GM23338 (cell line): ENCODE measurements around the gene SMIM5. TPM values are rescaled to one million over a fixed set of nuclear protein-coding genes. Genes with fewer than 3 reads are reported as not detected.

ENCODE experiments used
- ATAC-seq: fragments of 200-7000 bp; cut with Tn5 transposase; 3 replicates; pipeline ENCODE4 v1.9.1; 2020
- DNase-seq: peaks from one replicate; pipeline ENCODE4 v3.0.0-alpha.2; 2015; ENCODE audit warnings: low spot score
- H2AFZ ChIP-seq: fragments of 200-600 bp; sonication (generic); 2 replicates; pipeline ENCODE4 v1.8.0; 2016; ENCODE audit warnings: antibody characterized with exemption, mild to moderate bottlenecking, moderate library complexity
- H3F3A ChIP-seq: fragments of 200-600 bp; sonication (generic); replicated peaks from 2 replicates; pipeline ENCODE4 v1.8.0; 2017; ENCODE audit warnings: antibody characterized with exemption, mixed run types, low read depth
- H3K27ac ChIP-seq: fragments of 200-600 bp; sonication (generic); 2 replicates; pipeline ENCODE4 v1.6.1; 2016; ENCODE audit warnings: low read depth
- H3K27me3 ChIP-seq: fragments of 200-600 bp; sonication (generic); 2 replicates; pipeline ENCODE4 v1.8.0; 2016; ENCODE audit warnings: mild to moderate bottlenecking, mixed run types, moderate library complexity; ENCODE audit not compliant: insufficient read depth
- H3K36me3 ChIP-seq: fragments of 200-600 bp; sonication (generic); 2 replicates; pipeline ENCODE4 v1.8.0; 2016; ENCODE audit warnings: mild to moderate bottlenecking; ENCODE audit not compliant: insufficient read depth
- H3K4me1 ChIP-seq: fragments of 200-600 bp; sonication (generic); 2 replicates; pipeline ENCODE4 v1.8.0; 2016; ENCODE audit warnings: mild to moderate bottlenecking, moderate library complexity; ENCODE audit not compliant: insufficient read depth
- H3K4me2 ChIP-seq: fragments of 200-600 bp; sonication (generic); 2 replicates; pipeline ENCODE4 v1.7.1; 2017; ENCODE audit warnings: mixed run types
- H3K4me3 ChIP-seq: fragments of 200-600 bp; sonication (generic); 2 replicates; pipeline ENCODE4 v1.6.1; 2016; ENCODE audit warnings: mixed run types
- H3K79me2 ChIP-seq: fragments of 200-600 bp; sonication (generic); replicated peaks from 2 replicates; pipeline ENCODE4 v1.8.0; 2017; ENCODE audit warnings: mild to moderate bottlenecking; ENCODE audit not compliant: insufficient read depth
- H3K9me2 ChIP-seq: fragments of 200-600 bp; sonication (generic); 2 replicates; pipeline ENCODE4 v1.8.0; 2017; ENCODE audit not compliant: insufficient read depth
- H4K20me1 ChIP-seq: fragments of 200-600 bp; sonication (generic); replicated peaks from 2 replicates; pipeline ENCODE4 v1.8.0; 2017; ENCODE audit warnings: mild to moderate bottlenecking; ENCODE audit not compliant: insufficient read depth
- H3K27ac Mint-ChIP-seq: 2 replicates; pipeline ENCODE4 v1.8.0; 2020; ENCODE audit warnings: inconsistent platforms, mild to moderate bottlenecking, moderate library complexity, mixed read lengths
- H3K27me3 Mint-ChIP-seq: 3 replicates; pipeline ENCODE4 v1.8.0; 2022; ENCODE audit warnings: low read depth, mild to moderate bottlenecking, moderate library complexity, mixed read lengths, inconsistent platforms; ENCODE audit not compliant: insufficient read depth, poor library complexity
- H3K36me3 Mint-ChIP-seq: 3 replicates; pipeline ENCODE4 v1.8.0; 2021; ENCODE audit warnings: low read depth, mild to moderate bottlenecking, inconsistent platforms, moderate library complexity, mixed read lengths
- H3K4me1 Mint-ChIP-seq: 3 replicates; pipeline ENCODE4 v1.8.0; 2020; ENCODE audit warnings: mild to moderate bottlenecking, inconsistent platforms, mixed read lengths
- H3K4me3 Mint-ChIP-seq: 3 replicates; pipeline ENCODE4 v1.8.0; 2021; ENCODE audit warnings: moderate library complexity, mild to moderate bottlenecking, inconsistent platforms, mixed read lengths
- H3K9me3 Mint-ChIP-seq: 3 replicates; pipeline ENCODE4 v1.8.0; 2020; ENCODE audit warnings: moderate library complexity, mild to moderate bottlenecking, inconsistent platforms, mixed read lengths
- CREB1 ChIP-seq: fragments of 250-450 bp; sonication (Bioruptor Pico); IDR thresholded peaks from 2 replicates; pipeline ENCODE4 v1.5.0; 2020; ENCODE audit warnings: low read depth, mild to moderate bottlenecking, moderate library complexity
- EZH2 ChIP-seq: fragments of 200-600 bp; sonication (generic); IDR thresholded peaks from one replicate; pipeline ENCODE4 v1.8.0; 2017; ENCODE audit warnings: antibody characterized with exemption, mild to moderate bottlenecking, low read depth; ENCODE audit not compliant: unreplicated experiment
- JUNB ChIP-seq: IDR thresholded peaks from one replicate; pipeline ENCODE4 v1.6.1; 2016; ENCODE audit warnings: antibody characterized with exemption; ENCODE audit not compliant: unreplicated experiment
- STAT1 ChIP-seq: IDR thresholded peaks from one replicate; pipeline ENCODE4 v1.6.1; 2016; ENCODE audit warnings: antibody characterized with exemption; ENCODE audit not compliant: unreplicated experiment
- ZNF114 ChIP-seq: fragments of 250-450 bp; sonication (Bioruptor Pico); IDR thresholded peaks from 2 replicates; pipeline ENCODE4 v1.5.0; 2020; ENCODE audit warnings: mild to moderate bottlenecking, moderate library complexity
- ZNF331 ChIP-seq: fragments of 250-450 bp; sonication (Bioruptor Pico); IDR thresholded peaks from 2 replicates; pipeline ENCODE4 v1.5.0; 2020; ENCODE audit warnings: low read depth, mild to moderate bottlenecking, moderate library complexity
- polyA plus RNA-seq: library from polyadenylated mRNA; unstranded; fragments of >200 nt; fragmentation: Nextera tagmentation; extraction: Ambion mirVana; gene quantifications from 2 replicates; pipeline ENCODE4 v1.2.1, GENCODE V29; 2016
- total RNA-seq: library from RNA; depleted of rRNA; stranded (reverse); fragments of >200 nt; shearing (Covaris generic); gene quantifications from 2 replicates; pipeline ENCODE4 v1.2.3, GENCODE V29; 2014
- TF ChIP-seq, protein P1 (sequence below), 2 experiments: fragments of 200-600 bp in 1 of 2; sonication (generic) in 1 of 2; conservative IDR thresholded peaks; 2 replicates each; pipeline versions ENCODE4 v1.5.1 to v1.6.1; 2016 to 2017; ENCODE audit warnings: antibody characterized with exemption in 2 of 2, low read depth in 2 of 2, mild to moderate bottlenecking in 2 of 2, moderate library complexity in 1 of 2
- TF ChIP-seq, protein P2 (sequence below): fragments of 250-450 bp; sonication (Bioruptor Pico); IDR thresholded peaks from 2 replicates; pipeline ENCODE4 v1.5.0; 2020; ENCODE audit warnings: mild to moderate bottlenecking, moderate library complexity
- TF ChIP-seq, protein P3 (sequence below): IDR thresholded peaks from 2 replicates; pipeline ENCODE4 v1.6.1; 2016; ENCODE audit warnings: antibody characterized with exemption

Gene SMIM5
- total and polyA plus RNA-seq, 2 experiments from 2014 or later, result 0.16 TPM; not detected in 1

DNA sequence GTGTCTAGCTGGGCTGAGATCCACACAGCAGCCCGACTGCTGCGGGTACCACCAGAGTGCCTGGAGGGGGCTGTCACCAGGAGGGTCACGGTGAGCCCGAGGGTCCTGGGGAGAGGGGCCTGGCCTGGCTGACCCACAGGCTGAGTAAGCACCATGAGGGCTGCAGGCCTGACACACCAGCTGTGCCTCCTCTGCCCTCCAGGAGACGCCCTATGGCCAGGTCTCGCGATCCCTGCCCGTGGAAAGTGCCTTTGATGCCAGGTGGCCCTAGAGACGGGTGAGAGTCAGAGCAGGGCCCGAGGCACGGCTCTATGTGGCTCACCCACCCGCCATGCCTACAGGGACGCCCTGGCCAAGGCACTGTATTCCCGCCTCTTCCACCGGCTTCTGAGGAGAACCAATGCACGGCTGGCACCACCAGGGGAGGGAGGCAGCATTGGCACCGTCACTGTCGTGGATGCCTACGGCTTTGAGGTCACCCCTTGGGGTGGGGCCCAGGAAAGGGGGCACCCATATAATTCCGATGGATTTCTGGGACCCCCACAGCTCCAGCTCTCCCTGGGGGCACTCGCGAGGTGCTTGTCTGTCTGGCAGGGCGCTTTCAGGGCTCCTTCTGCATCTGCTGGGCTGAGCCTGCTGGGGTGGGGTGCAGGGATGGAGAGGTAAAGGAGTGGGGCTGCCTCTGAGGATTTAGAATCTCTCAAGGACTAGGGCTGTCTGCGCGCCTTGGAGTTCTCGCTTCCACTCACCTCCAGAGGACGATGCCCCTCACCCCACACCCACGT, 38.5 kb upstream of the SMIM5 start:
- Histone ChIP-seq H3K27ac (no peak overlapping the region), H3K4me3 (no peak overlapping the region), H3K36me3 (no peaks in the 10 kb centered on the region), H3K79me2 (no peaks in the 10 kb centered on the region), H2AFZ (no peak overlapping the region), H4K20me1 (no peaks in the 10 kb centered on the region), H3K9me2 (no peaks in the 10 kb centered on the region), H3K4me2 (no peak overlapping the region), H3F3A (0 out of 2 replicates have a peak, but pooled peaks cover 4% of the 10 kb centered on the region), H3K4me1 (no peaks in the 10 kb centered on the region), H3K27me3 (0 out of 2 replicates have a peak, but pooled peaks cover 4% of the 10 kb centered on the region)
- no peaks in the 10 kb centered on the region; the same call in 2 of the 3 replicates for H3K36me3 Mint-ChIP-seq
- peak; percentile 12 for ATAC-seq
- H3K9me3 Mint-ChIP-seq, result no peaks in the 10 kb centered on the region
- TF ChIP-seq, protein P1, sequence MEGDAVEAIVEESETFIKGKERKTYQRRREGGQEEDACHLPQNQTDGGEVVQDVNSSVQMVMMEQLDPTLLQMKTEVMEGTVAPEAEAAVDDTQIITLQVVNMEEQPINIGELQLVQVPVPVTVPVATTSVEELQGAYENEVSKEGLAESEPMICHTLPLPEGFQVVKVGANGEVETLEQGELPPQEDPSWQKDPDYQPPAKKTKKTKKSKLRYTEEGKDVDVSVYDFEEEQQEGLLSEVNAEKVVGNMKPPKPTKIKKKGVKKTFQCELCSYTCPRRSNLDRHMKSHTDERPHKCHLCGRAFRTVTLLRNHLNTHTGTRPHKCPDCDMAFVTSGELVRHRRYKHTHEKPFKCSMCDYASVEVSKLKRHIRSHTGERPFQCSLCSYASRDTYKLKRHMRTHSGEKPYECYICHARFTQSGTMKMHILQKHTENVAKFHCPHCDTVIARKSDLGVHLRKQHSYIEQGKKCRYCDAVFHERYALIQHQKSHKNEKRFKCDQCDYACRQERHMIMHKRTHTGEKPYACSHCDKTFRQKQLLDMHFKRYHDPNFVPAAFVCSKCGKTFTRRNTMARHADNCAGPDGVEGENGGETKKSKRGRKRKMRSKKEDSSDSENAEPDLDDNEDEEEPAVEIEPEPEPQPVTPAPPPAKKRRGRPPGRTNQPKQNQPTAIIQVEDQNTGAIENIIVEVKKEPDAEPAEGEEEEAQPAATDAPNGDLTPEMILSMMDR (conservative IDR thresholded peaks at IDR 0.05; ENCODE audit: low read depth in 2 of 2), result peak in 1 of 2 experiments; percentile 31; a peak in 2 of 4 replicates
- TF ChIP-seq STAT1, result no peak
- no peaks in the 10 kb centered on the region for H3K4me1 Mint-ChIP-seq
- no peak for DNase-seq
- H3K27ac Mint-ChIP-seq, result no peak overlapping the region
- H3K27me3 Mint-ChIP-seq, result peaks cover 10% of the 10 kb centered on the region
- H3K4me3 Mint-ChIP-seq, result no peak overlapping the region

DNA sequence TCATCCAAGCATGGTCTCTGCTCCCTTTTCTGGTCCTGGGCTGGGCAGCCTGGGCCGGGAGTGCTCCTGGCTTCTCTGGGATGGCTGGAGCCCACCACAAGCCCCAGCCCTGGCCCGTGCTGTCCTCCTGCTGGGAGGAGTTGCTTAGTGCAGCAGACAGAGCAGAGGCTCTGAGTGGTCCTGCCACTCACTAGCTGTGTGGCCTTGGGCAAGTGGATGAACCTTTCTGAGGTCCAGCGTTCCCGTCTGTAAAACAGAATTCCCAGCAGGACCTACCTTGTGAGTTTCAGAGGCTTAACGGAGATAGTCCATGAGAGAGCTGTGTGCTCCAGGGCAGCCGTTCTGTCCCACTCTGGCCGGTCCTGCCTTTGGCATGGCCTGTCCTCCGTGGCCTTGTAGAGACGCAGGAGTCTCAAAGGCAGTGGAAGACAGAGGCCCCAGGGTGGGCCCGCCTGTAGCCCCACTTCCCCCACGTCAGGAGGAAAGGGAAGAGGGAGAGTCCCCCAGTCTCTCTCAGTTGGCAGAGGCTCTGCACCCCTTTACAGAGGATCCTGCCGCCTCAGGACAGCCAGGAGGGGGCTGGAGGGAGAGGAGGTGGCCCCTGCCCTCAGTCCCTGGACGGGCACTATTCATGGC, 37.8 kb upstream of the SMIM5 start:
- Histone ChIP-seq H3K4me3 (no peak overlapping the region), H3K36me3 (no peaks in the 10 kb centered on the region), H3K4me2 (no peak overlapping the region), H3K27ac (no peak overlapping the region), H4K20me1 (no peaks in the 10 kb centered on the region), H2AFZ (no peak overlapping the region), H3K79me2 (no peaks in the 10 kb centered on the region), H3F3A (0 out of 2 replicates have a peak, but pooled peaks cover 4% of the 10 kb centered on the region), H3K9me2 (no peaks in the 10 kb centered on the region), H3K4me1 (no peaks in the 10 kb centered on the region), H3K27me3 (0 out of 2 replicates have a peak, but pooled peaks cover under 1% of the 10 kb centered on the region)
- H3K4me1 Mint-ChIP-seq, result no peaks in the 10 kb centered on the region
- H3K9me3 Mint-ChIP-seq, result no peaks in the 10 kb centered on the region
- H3K4me3 Mint-ChIP-seq, result no peak overlapping the region
- H3K27ac Mint-ChIP-seq, result no peak overlapping the region
- peaks cover 9% of the 10 kb centered on the region for H3K27me3 Mint-ChIP-seq
- DNase-seq, result no peak
- peak; percentile 33 for ATAC-seq
- no peaks in the 10 kb centered on the region; the same call in 2 of the 3 replicates for H3K36me3 Mint-ChIP-seq
- TF ChIP-seq ZNF331 (no peak), JUNB (no peak), EZH2 (no peak), ZNF114 (CRISPR knock-in tag) (no peak), CREB1 (CRISPR knock-in tag) (no peak)
- TF ChIP-seq, protein P2, sequence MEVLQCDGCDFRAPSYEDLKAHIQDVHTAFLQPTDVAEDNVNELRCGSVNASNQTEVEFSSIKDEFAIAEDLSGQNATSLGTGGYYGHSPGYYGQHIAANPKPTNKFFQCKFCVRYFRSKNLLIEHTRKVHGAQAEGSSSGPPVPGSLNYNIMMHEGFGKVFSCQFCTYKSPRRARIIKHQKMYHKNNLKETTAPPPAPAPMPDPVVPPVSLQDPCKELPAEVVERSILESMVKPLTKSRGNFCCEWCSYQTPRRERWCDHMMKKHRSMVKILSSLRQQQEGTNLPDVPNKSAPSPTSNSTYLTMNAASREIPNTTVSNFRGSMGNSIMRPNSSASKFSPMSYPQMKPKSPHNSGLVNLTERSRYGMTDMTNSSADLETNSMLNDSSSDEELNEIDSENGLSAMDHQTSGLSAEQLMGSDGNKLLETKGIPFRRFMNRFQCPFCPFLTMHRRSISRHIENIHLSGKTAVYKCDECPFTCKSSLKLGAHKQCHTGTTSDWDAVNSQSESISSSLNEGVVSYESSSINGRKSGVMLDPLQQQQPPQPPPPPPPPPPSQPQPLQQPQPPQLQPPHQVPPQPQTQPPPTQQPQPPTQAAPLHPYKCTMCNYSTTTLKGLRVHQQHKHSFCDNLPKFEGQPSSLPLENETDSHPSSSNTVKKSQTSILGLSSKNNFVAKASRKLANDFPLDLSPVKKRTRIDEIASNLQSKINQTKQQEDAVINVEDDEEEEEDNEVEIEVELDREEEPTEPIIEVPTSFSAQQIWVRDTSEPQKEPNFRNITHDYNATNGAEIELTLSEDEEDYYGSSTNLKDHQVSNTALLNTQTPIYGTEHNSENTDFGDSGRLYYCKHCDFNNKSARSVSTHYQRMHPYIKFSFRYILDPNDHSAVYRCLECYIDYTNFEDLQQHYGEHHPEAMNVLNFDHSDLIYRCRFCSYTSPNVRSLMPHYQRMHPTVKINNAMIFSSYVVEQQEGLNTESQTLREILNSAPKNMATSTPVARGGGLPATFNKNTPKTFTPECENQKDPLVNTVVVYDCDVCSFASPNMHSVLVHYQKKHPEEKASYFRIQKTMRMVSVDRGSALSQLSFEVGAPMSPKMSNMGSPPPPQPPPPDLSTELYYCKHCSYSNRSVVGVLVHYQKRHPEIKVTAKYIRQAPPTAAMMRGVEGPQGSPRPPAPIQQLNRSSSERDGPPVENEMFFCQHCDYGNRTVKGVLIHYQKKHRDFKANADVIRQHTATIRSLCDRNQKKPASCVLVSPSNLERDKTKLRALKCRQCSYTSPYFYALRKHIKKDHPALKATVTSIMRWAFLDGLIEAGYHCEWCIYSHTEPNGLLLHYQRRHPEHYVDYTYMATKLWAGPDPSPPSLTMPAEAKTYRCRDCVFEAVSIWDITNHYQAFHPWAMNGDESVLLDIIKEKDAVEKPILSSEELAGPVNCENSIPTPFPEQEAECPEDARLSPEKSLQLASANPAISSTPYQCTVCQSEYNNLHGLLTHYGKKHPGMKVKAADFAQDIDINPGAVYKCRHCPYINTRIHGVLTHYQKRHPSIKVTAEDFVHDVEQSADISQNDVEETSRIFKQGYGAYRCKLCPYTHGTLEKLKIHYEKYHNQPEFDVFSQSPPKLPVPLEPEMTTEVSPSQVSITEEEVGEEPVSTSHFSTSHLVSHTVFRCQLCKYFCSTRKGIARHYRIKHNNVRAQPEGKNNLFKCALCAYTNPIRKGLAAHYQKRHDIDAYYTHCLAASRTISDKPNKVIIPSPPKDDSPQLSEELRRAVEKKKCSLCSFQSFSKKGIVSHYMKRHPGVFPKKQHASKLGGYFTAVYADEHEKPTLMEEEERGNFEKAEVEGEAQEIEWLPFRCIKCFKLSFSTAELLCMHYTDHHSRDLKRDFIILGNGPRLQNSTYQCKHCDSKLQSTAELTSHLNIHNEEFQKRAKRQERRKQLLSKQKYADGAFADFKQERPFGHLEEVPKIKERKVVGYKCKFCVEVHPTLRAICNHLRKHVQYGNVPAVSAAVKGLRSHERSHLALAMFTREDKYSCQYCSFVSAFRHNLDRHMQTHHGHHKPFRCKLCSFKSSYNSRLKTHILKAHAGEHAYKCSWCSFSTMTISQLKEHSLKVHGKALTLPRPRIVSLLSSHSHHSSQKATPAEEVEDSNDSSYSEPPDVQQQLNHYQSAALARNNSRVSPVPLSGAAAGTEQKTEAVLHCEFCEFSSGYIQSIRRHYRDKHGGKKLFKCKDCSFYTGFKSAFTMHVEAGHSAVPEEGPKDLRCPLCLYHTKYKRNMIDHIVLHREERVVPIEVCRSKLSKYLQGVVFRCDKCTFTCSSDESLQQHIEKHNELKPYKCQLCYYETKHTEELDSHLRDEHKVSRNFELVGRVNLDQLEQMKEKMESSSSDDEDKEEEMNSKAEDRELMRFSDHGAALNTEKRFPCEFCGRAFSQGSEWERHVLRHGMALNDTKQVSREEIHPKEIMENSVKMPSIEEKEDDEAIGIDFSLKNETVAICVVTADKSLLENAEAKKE (CRISPR knock-in tag), result no peak
- TF ChIP-seq, protein P3, sequence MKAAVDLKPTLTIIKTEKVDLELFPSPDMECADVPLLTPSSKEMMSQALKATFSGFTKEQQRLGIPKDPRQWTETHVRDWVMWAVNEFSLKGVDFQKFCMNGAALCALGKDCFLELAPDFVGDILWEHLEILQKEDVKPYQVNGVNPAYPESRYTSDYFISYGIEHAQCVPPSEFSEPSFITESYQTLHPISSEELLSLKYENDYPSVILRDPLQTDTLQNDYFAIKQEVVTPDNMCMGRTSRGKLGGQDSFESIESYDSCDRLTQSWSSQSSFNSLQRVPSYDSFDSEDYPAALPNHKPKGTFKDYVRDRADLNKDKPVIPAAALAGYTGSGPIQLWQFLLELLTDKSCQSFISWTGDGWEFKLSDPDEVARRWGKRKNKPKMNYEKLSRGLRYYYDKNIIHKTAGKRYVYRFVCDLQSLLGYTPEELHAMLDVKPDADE, result no peak
